ENCODE data around the gene BST1.

DNA sequence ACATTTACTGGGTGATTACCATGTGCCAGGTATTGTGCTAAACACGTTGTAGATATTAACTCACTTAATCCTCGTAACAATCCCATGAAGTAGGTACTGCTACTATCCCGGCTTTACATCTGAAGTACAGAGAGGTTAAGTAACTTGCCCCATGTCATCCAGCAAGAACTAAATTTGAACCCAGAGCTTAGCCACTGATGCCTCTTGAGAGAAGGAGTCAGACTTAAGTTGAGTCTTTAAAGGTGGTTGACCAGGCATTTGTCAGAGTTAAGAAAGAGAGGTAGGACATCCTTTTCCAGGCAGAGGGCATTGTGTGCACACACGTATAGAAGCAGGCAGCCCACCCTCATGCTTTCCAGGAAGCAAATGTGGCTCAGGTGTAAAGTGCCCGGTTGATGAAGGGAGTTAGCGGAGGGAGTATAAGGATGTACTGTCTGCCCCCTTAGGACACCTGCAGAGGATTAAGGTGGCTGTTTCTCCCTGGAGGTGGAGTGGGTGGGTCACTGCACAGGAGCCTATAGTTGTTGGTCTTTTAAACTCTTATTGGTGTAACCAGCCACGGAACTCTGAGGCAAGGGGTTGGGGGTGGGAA, 74.9 kb downstream of the BST1 start:
- TF ChIP-seq, protein P1, sequence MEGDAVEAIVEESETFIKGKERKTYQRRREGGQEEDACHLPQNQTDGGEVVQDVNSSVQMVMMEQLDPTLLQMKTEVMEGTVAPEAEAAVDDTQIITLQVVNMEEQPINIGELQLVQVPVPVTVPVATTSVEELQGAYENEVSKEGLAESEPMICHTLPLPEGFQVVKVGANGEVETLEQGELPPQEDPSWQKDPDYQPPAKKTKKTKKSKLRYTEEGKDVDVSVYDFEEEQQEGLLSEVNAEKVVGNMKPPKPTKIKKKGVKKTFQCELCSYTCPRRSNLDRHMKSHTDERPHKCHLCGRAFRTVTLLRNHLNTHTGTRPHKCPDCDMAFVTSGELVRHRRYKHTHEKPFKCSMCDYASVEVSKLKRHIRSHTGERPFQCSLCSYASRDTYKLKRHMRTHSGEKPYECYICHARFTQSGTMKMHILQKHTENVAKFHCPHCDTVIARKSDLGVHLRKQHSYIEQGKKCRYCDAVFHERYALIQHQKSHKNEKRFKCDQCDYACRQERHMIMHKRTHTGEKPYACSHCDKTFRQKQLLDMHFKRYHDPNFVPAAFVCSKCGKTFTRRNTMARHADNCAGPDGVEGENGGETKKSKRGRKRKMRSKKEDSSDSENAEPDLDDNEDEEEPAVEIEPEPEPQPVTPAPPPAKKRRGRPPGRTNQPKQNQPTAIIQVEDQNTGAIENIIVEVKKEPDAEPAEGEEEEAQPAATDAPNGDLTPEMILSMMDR (IDR thresholded peaks at IDR 0.05; ENCODE audit: insufficient read depth, low read length, poor library complexity, severe bottlenecking): no peak
- TF ChIP-seq EZH2phosphoT487 (conservative IDR thresholded peaks at IDR 0.05; ENCODE audit: low read length): no peak
